ENCODE measurements around the gene SP1.

DNA sequence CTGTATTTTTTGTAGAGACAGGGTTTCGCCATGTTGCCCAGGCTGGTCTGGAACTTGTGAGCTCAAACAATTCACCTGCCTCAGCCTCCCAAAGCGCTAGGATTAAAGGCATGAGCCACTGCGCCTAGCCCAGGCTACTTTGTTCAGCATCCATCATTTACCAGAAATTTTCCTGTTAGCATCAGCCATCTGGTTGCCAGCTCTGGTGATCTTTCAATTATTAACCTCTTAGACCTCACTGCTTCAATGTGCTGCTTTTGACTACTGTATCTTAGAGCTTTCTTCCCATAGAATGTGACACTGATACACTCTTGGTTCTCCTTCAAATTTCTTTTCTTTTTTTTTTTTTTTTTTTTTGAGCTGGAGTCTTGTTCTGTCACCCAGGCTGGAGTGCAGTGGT is 38.2 kb downstream of the SP1 start:
- TF ChIP-seq, protein P1, sequence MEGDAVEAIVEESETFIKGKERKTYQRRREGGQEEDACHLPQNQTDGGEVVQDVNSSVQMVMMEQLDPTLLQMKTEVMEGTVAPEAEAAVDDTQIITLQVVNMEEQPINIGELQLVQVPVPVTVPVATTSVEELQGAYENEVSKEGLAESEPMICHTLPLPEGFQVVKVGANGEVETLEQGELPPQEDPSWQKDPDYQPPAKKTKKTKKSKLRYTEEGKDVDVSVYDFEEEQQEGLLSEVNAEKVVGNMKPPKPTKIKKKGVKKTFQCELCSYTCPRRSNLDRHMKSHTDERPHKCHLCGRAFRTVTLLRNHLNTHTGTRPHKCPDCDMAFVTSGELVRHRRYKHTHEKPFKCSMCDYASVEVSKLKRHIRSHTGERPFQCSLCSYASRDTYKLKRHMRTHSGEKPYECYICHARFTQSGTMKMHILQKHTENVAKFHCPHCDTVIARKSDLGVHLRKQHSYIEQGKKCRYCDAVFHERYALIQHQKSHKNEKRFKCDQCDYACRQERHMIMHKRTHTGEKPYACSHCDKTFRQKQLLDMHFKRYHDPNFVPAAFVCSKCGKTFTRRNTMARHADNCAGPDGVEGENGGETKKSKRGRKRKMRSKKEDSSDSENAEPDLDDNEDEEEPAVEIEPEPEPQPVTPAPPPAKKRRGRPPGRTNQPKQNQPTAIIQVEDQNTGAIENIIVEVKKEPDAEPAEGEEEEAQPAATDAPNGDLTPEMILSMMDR (IDR thresholded peaks at IDR 0.05) = no peak
- no peak for TF ChIP-seq POLR2AphosphoS5 (IDR thresholded peaks at IDR 0.05)
